Transverse colon (tissue), 4 donors: Measurements from ENCODE around the gene NOTCH3. TPM values are rescaled to one million over a fixed set of nuclear protein-coding genes. Genes with fewer than 3 reads are reported as not detected.

Experiments used
- DNase-seq: peaks from one replicate; pipeline ENCODE4 v3.0.0-alpha.2; 2019
- H3K27ac ChIP-seq, 4 donors: fragments of 200-600 bp; sonication (generic); 2 replicates each; pipeline ENCODE4 v1.5.1; 2016 to 2018; ENCODE audit warnings: inconsistent platforms in 4 of 4
- H3K27me3 ChIP-seq: fragments of 200-600 bp; sonication (generic); 2 replicates; pipeline ENCODE4 v1.5.1; 2017; ENCODE audit warnings: inconsistent platforms
- H3K36me3 ChIP-seq, 4 donors: fragments of 200-600 bp; sonication (generic); 2 replicates each; pipeline ENCODE4 v1.5.1; 2017 to 2019; ENCODE audit warnings: inconsistent platforms in 4 of 4
- H3K4me1 ChIP-seq, 4 donors: fragments of 200-600 bp; sonication (generic); 2 replicates each; pipeline ENCODE4 v1.5.1; 2017 to 2020; ENCODE audit warnings: inconsistent platforms in 4 of 4
- H3K4me3 ChIP-seq, 4 donors: fragments of 200-600 bp; sonication (generic); 1 replicate in 1 of 4; 2 replicates in 3 of 4; pipeline versions ENCODE4 v1.5.1 to v1.6.1; 2017 to 2019; ENCODE audit warnings: inconsistent platforms in 4 of 4
- H3K9me3 ChIP-seq, 2 donors: fragments of 200-600 bp; sonication (generic); 2 replicates each; pipeline ENCODE4 v1.5.1; 2017 to 2019; ENCODE audit warnings: inconsistent platforms in 2 of 2
- CTCF ChIP-seq, 5 experiments: fragments of 200-600 bp in 3 of 5; fragments of 450-650 bp in 2 of 5; sonication (generic) in 3 of 5; IDR thresholded peaks; 1 replicate in 2 of 5; 2 replicates in 3 of 5; pipeline ENCODE4 v1.5.1; 2016 to 2017; ENCODE audit warnings: antibody characterized with exemption in 5 of 5, inconsistent platforms in 3 of 5, mild to moderate bottlenecking in 2 of 5, moderate library complexity in 1 of 5
- EP300 ChIP-seq: sonication (generic); formaldehyde crosslinking; IDR thresholded peaks from one replicate; pipeline ENCODE4 v1.6.1; 2017; ENCODE audit warnings: antibody characterized with exemption, low read depth
- POLR2A ChIP-seq: fragments of 450-650 bp; IDR thresholded peaks from one replicate; pipeline ENCODE4 v1.6.1; 2016; ENCODE audit warnings: antibody characterized with exemption, mild to moderate bottlenecking, moderate library complexity
- POLR2AphosphoS5 ChIP-seq, 3 donors: sonication (generic); formaldehyde crosslinking; IDR thresholded peaks; one replicate each; pipeline ENCODE4 v1.6.1; 2016; ENCODE audit warnings: antibody characterized with exemption in 3 of 3
- WGBS, 2 donors: methylation state at CpG; one replicate each; pipeline ENCODE4 v1.1.5; 2018; ENCODE audit warnings: low coverage in 1 of 2; 5-methylcytosine and 5-hydroxymethylcytosine counted together
- in situ Hi-C, 4 donors: fragments of 200-750 bp; cut with MboI; loops; one replicate each; pipeline versions ENCODE4 v1.15.0 to v1.15.1; 2017; ENCODE audit warnings: low sequenced_read_pairs in 3 of 4, low pct_ligation_motif_present in 1 of 4, low pct_unique_long_range_greater_than_20kb in 1 of 4
- intact Hi-C: fragments of 100-400 bp; cut with DNase I; formaldehyde crosslinking; loops from one replicate; pipeline ENCODE4 v1.15.1; 2023; ENCODE audit warnings: low total_unique reads
- total RNA-seq, 4 donors: library from RNA; depleted of rRNA; stranded (reverse); fragments of >200 nt; gene quantifications; one replicate each; pipeline ENCODE4 v1.1.0, GENCODE V29; 2016

Gene NOTCH3
- total RNA-seq, result 10 to 100 TPM in 1 of 4 donors, 1 to 10 TPM in 3; 2.2 to 16.3 (median 4.7) TPM

GRCh38 chr19:15200553-15201364 lies at the start of gene NOTCH3:
Gene NOTCH3 (minus strand): TSS chr19:15200995. CDS start chr19:15200905, 90 bp downstream.
- WGBS, 2 donors, result 11% methylated on average over 26 of the region's 74 CpGs; no CpG with 5 or more reads in 1 of the 2 donors

GRCh38 chr19:15250640-15250993 lies 49.8 kb upstream of the NOTCH3 start:
- peaks cover 42 to 59% (median 52%) of the 10 kb centered on the region in 4 donors for H3K4me1 ChIP-seq
- no peaks in the 10 kb centered on the region for H3K27me3 ChIP-seq
- WGBS, 2 donors, result 67% methylated on average over 1 of the region's 1 CpG; no CpG with 5 or more reads in 1 of the 2 donors
- TF ChIP-seq POLR2AphosphoS5 (IDR thresholded peaks at IDR 0.05) (no peak), CTCF (IDR thresholded peaks at IDR 0.05) (no peak), POLR2A (no peak)
- no peaks in the 10 kb centered on the region for H3K9me3 ChIP-seq
- in situ Hi-C loops, result loop anchor here in 1 of 4 donors (25.0 kb wide), 1 partner anchor 187 kb away; the partner anchor contains the start of gene WIZ
- H3K27ac ChIP-seq, result peak overlapping the region; percentile 82 to 90 (median 83)
- intact Hi-C loops, result loop anchor here (5.0 to 10.0 kb wide), 2 partner anchors 76 to 307 kb away; no protein-coding TSS in a partner anchor
- peaks cover 0 to 27% (median 19%) of the 10 kb centered on the region in 4 donors for H3K36me3 ChIP-seq
- DNase-seq, result no peak
- no peak overlapping the region for H3K4me3 ChIP-seq

More at GRCh38 chr19:15200553-15201364, at the start of gene NOTCH3:
- Histone ChIP-seq H3K27ac (peak within 1 kb of the TSS; percentile 15 to 41 (median 20)), H3K4me3 (peak within 1 kb of the TSS in 3 of 4 donors; percentile 16 to 40 (median 31)), H3K9me3 (no peaks in the 10 kb centered on the region), H3K27me3 (peaks cover 69% of the 10 kb centered on the region), H3K4me1 (peaks cover 9 to 29% (median 19%) of the 10 kb centered on the region in 4 donors), H3K36me3 (no peaks in the 10 kb centered on the region)
- TF ChIP-seq POLR2AphosphoS5 (IDR thresholded peaks at IDR 0.05), result no peak
- no peak for TF ChIP-seq EP300
- TF ChIP-seq POLR2A, result no peak
- TF ChIP-seq CTCF (IDR thresholded peaks at IDR 0.05), result no peak
- intact Hi-C loops, result no loop called here
- no peak for DNase-seq
- in situ Hi-C loops, result no loop called here

- intact Hi-C loops, result loop anchor here (5.0 to 10.0 kb wide), 2 partner anchors 75 to 307 kb away; no protein-coding TSS in a partner anchor
Observed at GRCh38 chr19:15249972-15250639, 49.3 kb upstream of the NOTCH3 start.

More at GRCh38 chr19:15249972-15250639, 49.3 kb upstream of the NOTCH3 start:
- peak overlapping the region; percentile 82 to 90 (median 83) for H3K27ac ChIP-seq
- no peak for DNase-seq
- H3K4me1 ChIP-seq, result peaks cover 42 to 59% (median 52%) of the 10 kb centered on the region in 4 donors
- in situ Hi-C loops, result loop anchor here in 1 of 4 donors (25.0 kb wide), 1 partner anchor 187 kb away; the partner anchor contains the start of gene WIZ
- peaks cover 0 to 27% (median 16%) of the 10 kb centered on the region in 4 donors for H3K36me3 ChIP-seq
- no peak overlapping the region for H3K4me3 ChIP-seq
- no peak for TF ChIP-seq CTCF (IDR thresholded peaks at IDR 0.05)
- TF ChIP-seq POLR2AphosphoS5 (IDR thresholded peaks at IDR 0.05), result peak in 1 of 3 donors; percentile 12
- H3K9me3 ChIP-seq, result no peaks in the 10 kb centered on the region
- H3K27me3 ChIP-seq, result no peaks in the 10 kb centered on the region
- WGBS, 2 donors, result 57% methylated on average over 15 of the region's 15 CpGs; no CpG with 5 or more reads in 1 of the 2 donors
